Placental pericyte (primary cell): ENCODE results near the gene NR3C1. TPM values are rescaled to one million over a fixed set of nuclear protein-coding genes. Genes with fewer than 3 reads are reported as not detected.

Experiments
- small RNA-seq: library from RNA; depleted of rRNA; stranded (forward); fragments of <200 nt; gene quantifications from one replicate; pipeline ENCODE3, GENCODE V24; 2012; ENCODE audit warnings: low replicate concordance
- total RNA-seq: library from RNA; depleted of rRNA; stranded (reverse); fragments of >200 nt; gene quantifications from 2 replicates; pipeline ENCODE4 v1.2.3, GENCODE V29; 2012

NR3C1 gene
- 76.4 and 99.5 TPM in 2 replicates for total RNA-seq

GRCh38 chr5:143403593-143404415 is at the start of gene NR3C1:
Gene NR3C1, minus strand, starts transcription at chr5:143403686. Its CDS starts 2,847 bp downstream, at chr5:143400839.

Small RNAs within 50 kb of the gene (small RNA-seq; reads per million reads assigned to genes)
- not detected for gene AC091925.2
